PC-9 (cell line): ENCODE results near the gene MAOA.

ENCODE experiments used
- CTCF ChIP-seq: fragments of 200-600 bp; sonication (generic); conservative IDR thresholded peaks from 2 replicates; pipeline ENCODE4 v1.6.1; 2017; ENCODE audit warnings: mixed run types, antibody characterized with exemption, mild to moderate bottlenecking, moderate library complexity
- EZH2 ChIP-seq: fragments of 200-600 bp; sonication (generic); IDR thresholded peaks from 2 replicates; pipeline ENCODE4 v1.8.0; 2017; ENCODE audit warnings: antibody characterized with exemption, low read depth

- no peak for TF ChIP-seq CTCF
- TF ChIP-seq EZH2: no peak
Measured at GRCh38 chrX:43618366-43619205, 37.5 kb upstream of the MAOA start.
